ENCODE measurements around the gene TPM4.
"Not testable (repeated sequence)": the region's sequence is repeated elsewhere in the genome, so short reads cannot be mapped to it uniquely, and the experiment has no call there.

TPM4 gene

DNA sequence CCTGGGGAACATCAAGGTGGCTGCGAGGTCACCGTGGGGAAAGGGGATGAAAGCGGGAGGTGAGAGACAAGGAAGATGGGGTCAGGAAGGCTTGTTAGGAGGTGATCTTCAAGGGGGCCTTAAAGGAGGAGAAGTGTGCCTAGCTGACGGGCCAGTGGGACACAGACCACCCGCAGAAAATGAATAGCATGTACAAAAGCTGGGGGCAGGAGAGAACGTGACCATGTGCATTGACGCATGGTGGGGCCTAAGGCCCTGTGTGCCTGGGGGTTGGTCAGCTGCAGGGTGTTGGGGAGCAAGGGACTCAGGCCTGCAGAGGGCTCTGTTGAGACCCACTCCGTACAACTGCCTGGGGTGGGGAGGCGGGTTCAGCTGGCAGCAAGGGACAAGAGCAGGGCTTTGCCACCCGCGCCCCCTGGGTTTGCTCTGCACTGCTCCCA is 41.3 kb downstream of the TPM4 start:
- TF ChIP-seq, protein P1, sequence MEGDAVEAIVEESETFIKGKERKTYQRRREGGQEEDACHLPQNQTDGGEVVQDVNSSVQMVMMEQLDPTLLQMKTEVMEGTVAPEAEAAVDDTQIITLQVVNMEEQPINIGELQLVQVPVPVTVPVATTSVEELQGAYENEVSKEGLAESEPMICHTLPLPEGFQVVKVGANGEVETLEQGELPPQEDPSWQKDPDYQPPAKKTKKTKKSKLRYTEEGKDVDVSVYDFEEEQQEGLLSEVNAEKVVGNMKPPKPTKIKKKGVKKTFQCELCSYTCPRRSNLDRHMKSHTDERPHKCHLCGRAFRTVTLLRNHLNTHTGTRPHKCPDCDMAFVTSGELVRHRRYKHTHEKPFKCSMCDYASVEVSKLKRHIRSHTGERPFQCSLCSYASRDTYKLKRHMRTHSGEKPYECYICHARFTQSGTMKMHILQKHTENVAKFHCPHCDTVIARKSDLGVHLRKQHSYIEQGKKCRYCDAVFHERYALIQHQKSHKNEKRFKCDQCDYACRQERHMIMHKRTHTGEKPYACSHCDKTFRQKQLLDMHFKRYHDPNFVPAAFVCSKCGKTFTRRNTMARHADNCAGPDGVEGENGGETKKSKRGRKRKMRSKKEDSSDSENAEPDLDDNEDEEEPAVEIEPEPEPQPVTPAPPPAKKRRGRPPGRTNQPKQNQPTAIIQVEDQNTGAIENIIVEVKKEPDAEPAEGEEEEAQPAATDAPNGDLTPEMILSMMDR (IDR thresholded peaks at IDR 0.05; ENCODE audit: control insufficient read depth, extremely low read depth, insufficient read depth): no peak
- no peak for DNase-seq (ENCODE audit: low read depth)
- no peak overlapping the region for H3K4me3 ChIP-seq (ENCODE audit: low read depth, low read length)

DNA sequence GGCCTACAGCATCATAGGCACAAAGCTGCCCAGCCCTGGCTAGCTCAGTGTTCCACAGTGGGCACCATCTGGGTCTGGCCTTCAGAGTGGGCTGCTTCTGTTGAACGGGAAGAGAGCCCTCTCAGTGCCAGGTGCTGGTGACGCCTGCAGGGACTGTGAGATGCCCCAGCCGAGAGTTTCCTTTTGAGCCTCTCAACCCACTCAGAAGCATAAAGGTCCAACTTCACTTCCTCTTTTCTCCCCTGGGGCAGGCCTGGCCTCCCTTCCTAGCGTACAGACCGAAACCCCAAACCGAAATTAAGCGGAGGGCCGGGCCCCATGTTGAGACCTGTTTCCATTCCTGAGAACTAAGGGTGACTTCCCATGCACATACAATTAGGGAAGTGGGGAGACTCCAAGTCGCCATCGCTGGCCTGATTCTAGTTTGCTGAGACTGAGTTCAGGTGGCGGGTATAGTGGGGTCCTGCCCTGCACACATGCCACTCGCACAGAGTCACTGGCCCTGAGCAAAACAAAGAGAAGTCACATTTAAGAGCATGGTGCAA is 42.3 kb downstream of the TPM4 start:
- H3K4me3 ChIP-seq (ENCODE audit: low read depth, low read length): no peak overlapping the region
- TF ChIP-seq, protein P1 (IDR thresholded peaks at IDR 0.05; ENCODE audit: control insufficient read depth, extremely low read depth, insufficient read depth): no peak
- DNase-seq (ENCODE audit: low read depth): no peak

DNA sequence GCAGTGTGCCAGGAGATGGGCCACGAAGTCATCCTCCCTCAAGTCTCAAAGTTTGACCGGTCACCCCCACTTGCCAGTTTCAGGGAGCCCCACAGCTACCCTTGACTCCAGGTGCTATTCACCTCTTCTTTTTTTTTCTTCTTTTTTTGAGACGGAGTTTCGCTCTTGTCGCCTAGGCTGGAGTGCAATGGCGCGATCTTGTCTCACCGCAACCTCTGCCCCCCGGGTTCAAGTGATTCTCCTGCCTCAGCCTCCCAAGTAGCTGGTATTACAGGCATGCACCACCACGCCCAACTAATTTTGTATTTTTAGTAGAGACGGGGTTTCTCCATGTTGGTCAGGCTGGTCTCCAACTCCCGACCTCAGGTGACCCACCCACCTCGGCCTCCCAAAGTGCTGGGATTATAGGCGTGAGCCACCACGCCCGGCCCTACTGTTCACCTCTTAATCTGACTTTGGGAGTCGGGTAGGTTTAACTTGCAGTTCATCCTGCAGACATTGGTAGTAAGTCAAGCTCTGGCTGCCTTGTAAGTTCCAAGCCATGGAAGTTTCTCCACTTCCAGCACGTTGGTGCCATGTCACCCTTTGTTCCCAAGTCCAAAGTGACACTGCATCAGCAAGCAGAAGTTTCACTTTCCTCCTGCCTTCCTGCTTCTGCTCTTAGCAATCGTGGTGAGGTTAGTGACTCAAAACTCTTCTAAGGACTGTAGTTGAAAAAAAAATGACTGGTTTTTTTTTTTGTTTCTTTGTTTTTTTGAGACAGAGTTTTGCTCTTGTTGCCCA is 43.0 kb downstream of the TPM4 start:
- H3K4me3 ChIP-seq (ENCODE audit: low read depth, low read length); DNase-seq (ENCODE audit: low read depth): not testable (repeated sequence)

DNA sequence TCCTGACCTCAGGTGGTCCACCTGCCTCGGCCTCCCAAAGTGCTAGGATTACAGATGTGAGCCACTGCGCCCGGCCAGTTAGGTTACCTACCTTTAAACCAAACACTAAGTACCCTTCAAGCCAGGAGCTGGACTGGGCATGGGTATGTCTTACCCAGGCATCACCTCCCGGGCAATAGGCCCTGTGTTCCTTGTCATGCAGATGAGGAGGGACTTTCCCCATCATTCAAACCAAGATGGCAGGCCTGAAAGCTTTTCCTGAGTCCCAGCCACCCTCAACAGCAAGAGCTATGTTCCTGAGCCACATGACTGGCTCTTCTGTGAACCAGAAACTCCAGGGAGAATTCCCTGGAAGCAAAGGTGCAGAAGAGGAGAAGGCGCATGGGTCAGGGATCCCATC is 44.8 kb downstream of the TPM4 start:
- TF ChIP-seq, protein P1 (IDR thresholded peaks at IDR 0.05; ENCODE audit: control insufficient read depth, extremely low read depth, insufficient read depth): no peak
- no peak for DNase-seq (ENCODE audit: low read depth)

DNA sequence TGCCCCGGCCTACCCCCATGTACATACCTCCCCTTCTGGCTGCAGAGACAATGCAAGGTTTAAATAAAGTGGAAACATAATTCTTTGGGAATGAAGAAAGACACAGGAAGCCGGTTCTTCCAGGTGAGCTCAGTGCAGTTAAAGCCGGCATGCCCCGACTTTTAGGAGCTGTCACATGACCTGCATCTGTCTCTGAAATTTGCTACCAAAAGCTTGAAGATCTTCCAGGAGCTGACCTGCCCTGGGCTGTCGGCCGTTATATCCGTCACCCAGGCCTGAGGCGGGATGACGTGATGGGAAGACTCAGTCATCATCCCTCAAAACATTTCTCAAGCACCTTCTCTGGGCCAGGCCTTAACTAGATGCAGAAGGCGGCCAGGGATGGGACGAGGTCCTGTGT is 45.7 kb downstream of the TPM4 start:
- H3K4me3 ChIP-seq (ENCODE audit: low read depth, low read length): no peak overlapping the region
- no peak for DNase-seq (ENCODE audit: low read depth)
- TF ChIP-seq, protein P1 (IDR thresholded peaks at IDR 0.05; ENCODE audit: control insufficient read depth, extremely low read depth, insufficient read depth): no peak

More for the DNA sequence above, 44.8 kb downstream of the TPM4 start:
- H3K4me3 ChIP-seq (ENCODE audit: low read depth, low read length): no peak overlapping the region

DNA sequence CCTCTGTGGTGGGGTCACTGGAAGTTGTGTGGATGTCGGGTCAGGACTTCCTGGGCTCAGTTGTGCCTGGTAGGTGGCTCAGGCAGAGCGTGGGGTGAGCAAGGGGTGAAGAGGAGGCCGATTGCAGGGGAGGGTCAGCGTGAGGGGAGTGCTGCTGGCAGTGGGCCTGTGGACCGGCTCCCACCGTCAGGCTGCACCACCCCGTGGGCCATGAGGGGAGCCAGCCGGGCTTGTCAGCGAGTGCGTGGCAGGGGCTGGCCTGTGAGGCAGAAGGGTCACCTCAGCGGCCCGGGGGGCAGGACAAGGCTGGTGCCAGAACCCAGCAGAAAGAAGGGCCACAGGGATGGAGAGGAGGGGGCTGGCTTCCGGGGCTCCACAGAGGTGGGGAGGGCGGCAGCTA is 48.7 kb downstream of the TPM4 start:
- TF ChIP-seq, protein P1 (IDR thresholded peaks at IDR 0.05; ENCODE audit: control insufficient read depth, extremely low read depth, insufficient read depth): no peak
- H3K4me3 ChIP-seq (ENCODE audit: low read depth, low read length): no peak overlapping the region
- DNase-seq (ENCODE audit: low read depth): no peak

DNA sequence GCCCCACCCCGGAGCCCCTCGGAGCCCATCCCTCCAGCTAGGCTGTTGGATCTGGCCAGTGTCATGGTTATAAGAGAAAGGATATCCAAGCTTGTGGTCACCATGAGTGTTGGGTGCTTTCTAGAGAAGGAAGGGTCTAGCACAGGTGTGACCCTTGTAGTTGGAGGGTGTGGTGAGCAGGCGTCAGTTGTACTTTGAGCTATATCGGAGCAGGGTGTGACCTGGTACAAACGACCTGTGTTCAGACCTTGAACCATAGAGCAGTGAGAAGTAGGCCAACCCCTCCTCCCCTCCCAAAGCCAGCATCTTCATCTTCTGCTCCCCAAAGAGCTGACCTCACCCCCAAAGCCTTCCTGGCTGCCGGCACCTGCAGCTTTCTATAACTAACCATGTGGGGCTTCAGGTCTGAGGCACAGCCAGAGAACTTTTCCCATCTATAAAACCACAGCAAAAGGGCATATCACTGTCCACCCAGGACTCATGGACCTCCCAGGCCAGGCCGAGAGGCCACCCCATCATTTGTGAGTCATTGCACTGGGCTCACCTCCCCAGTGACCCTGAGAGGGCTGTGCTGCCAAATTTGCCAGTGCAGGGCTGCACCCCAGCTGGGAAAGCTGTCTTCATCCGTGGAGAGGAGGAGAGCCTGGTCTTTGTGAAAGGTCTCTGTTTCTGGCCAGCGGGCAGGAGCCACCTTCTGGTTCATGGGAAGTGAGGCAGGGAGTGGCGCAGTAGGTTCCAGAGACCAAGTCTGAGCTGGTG is 49.6 kb downstream of the TPM4 start:
- DNase-seq (ENCODE audit: low read depth): no peak
- no peak overlapping the region for H3K4me3 ChIP-seq (ENCODE audit: low read depth, low read length)
- TF ChIP-seq, protein P1 (IDR thresholded peaks at IDR 0.05; ENCODE audit: control insufficient read depth, extremely low read depth, insufficient read depth): no peak
